ENCODE results near the gene FUT4.

DNA sequence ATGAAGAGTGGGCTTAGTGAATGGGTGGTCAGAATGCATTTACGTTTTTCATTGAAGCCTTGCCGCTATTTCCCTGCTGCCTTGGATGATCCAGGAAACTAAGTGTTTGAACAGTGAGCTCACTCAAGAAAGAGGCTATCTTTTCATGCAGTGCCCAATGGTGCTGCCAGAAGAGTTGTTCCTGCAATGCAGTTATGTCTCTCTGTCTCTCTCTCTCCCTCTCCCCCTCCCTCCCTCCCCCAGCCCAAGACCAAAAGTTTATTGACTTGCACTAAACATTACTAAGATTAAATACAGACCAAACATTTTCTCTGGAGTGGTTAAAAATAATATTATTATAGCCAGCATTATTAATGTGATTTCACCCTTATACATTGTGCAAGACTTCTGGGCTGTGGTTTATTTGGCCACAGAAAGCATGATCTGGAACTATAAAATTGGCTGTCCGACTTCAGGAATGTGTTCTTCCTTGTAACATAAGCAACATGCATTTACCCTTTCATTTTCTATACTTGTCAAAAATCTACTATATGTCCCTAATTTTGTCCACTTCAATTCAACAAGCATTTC lies 6.6 kb upstream of the FUT4 start:
- TF ChIP-seq, protein P1, sequence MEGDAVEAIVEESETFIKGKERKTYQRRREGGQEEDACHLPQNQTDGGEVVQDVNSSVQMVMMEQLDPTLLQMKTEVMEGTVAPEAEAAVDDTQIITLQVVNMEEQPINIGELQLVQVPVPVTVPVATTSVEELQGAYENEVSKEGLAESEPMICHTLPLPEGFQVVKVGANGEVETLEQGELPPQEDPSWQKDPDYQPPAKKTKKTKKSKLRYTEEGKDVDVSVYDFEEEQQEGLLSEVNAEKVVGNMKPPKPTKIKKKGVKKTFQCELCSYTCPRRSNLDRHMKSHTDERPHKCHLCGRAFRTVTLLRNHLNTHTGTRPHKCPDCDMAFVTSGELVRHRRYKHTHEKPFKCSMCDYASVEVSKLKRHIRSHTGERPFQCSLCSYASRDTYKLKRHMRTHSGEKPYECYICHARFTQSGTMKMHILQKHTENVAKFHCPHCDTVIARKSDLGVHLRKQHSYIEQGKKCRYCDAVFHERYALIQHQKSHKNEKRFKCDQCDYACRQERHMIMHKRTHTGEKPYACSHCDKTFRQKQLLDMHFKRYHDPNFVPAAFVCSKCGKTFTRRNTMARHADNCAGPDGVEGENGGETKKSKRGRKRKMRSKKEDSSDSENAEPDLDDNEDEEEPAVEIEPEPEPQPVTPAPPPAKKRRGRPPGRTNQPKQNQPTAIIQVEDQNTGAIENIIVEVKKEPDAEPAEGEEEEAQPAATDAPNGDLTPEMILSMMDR (conservative IDR thresholded peaks at IDR 0.05; ENCODE audit: low read length) = no peak
- no peak for TF ChIP-seq EZH2phosphoT487 (IDR thresholded peaks at IDR 0.05; ENCODE audit: borderline replicate concordance, low read depth, low read length)

Data from OCI-LY7 (cell line).